Natural killer cell treated with Interleukin-12 subunit alpha and Interleukin-12 subunit beta and Interleukin-15 and Interleukin-18, amount 100 ng/mL, for 72 hours (primary cell): ENCODE results near the gene PSMB8. TPM values are rescaled to one million over a fixed set of nuclear protein-coding genes. Genes with fewer than 3 reads are reported as not detected.
A peak's percentile ranks its signal among the peaks of the same experiment; 100 is the strongest.

ENCODE experiments used
- ATAC-seq, 2 donors: fragments of 150-1000 bp; cut with Tn5 transposase in 1 of 2; sonication (Bioruptor Pico), chemical (Tn5 transposase) in 1 of 2; 2 replicates each; pipeline ENCODE4 v1.10.0; 2021
- DNase-seq: peaks from one replicate; pipeline ENCODE4 v3.0.0; 2022; ENCODE audit warnings: low spot score
- H3K27ac Mint-ChIP-seq, 2 donors: 1 replicate in 1 of 2; 2 replicates in 1 of 2; pipeline ENCODE4 v1.8.0; 2022; ENCODE audit warnings: mixed read lengths in 2 of 2, mild to moderate bottlenecking in 1 of 2, moderate library complexity in 1 of 2
- H3K27me3 Mint-ChIP-seq, 2 donors: 1 replicate in 1 of 2; 2 replicates in 1 of 2; pipeline ENCODE4 v1.8.0; 2022; ENCODE audit warnings: mixed read lengths in 2 of 2
- H3K36me3 Mint-ChIP-seq: one replicate; pipeline ENCODE4 v1.8.0; 2022; ENCODE audit warnings: mixed read lengths
- H3K4me1 Mint-ChIP-seq, 2 donors: 1 replicate in 1 of 2; 2 replicates in 1 of 2; pipeline ENCODE4 v1.8.0; 2022; ENCODE audit warnings: low read depth in 2 of 2, mixed read lengths in 2 of 2, mild to moderate bottlenecking in 1 of 2
- H3K4me3 Mint-ChIP-seq: one replicate; pipeline ENCODE4 v1.8.0; 2022; ENCODE audit warnings: mixed read lengths
- H3K9me3 Mint-ChIP-seq: 2 replicates; pipeline ENCODE4 v1.8.0; 2022; ENCODE audit warnings: mixed read lengths
- total RNA-seq, 2 donors: library from RNA; stranded (reverse); gene quantifications; one replicate each; pipeline ENCODE4 v1.2.3, GENCODE V29; 2022

The PSMB8 gene
- total RNA-seq, 2 donors from 2014 or later, result 259 to 356 TPM

DNA sequence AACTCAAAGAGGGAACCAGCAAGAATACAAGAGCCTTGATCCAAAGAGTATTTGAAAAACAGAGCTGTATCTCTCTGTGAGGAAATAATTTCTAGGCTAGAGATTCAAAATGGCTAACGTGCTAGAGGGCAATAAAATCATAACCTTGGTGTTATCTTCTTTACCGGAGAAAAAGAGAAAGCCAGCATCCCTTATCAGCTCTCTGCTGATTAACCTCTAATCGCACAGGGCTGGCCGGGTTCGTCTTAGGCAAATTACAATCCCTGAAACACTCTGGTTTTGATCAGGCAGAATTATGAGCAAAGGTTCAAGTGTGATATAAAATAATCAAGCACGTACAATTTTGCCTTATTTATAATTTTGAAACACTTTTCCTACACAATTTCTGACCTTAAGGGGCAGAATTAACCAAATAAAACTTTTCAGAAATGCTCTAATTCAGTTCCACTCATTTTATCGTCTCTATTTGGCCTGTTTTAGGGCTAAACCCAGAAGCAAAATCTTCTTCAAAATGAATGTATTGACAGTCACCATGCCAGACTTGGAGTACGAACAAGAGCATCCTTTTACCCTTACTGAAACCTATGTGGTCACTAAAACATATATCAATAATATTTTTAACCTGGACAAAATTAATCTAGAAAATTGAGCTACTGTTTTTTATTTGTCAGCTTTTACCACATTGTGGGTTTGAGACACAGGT lies 23.9 kb upstream of the PSMB8 start:
- ATAC-seq (no peak), DNase-seq (no peak)
- peak overlapping the region; percentile 12 for H3K4me3 Mint-ChIP-seq
- peak overlapping the region; percentile 49 to 81 for H3K27ac Mint-ChIP-seq
- H3K4me1 Mint-ChIP-seq, result peaks cover 6 to 31% of the 10 kb centered on the region in 2 donors
- H3K27me3 Mint-ChIP-seq, result peaks cover 0 to 4% of the 10 kb centered on the region in 2 donors
- H3K9me3 Mint-ChIP-seq, result no peaks in the 10 kb centered on the region
- H3K36me3 Mint-ChIP-seq, result no peaks in the 10 kb centered on the region

DNA sequence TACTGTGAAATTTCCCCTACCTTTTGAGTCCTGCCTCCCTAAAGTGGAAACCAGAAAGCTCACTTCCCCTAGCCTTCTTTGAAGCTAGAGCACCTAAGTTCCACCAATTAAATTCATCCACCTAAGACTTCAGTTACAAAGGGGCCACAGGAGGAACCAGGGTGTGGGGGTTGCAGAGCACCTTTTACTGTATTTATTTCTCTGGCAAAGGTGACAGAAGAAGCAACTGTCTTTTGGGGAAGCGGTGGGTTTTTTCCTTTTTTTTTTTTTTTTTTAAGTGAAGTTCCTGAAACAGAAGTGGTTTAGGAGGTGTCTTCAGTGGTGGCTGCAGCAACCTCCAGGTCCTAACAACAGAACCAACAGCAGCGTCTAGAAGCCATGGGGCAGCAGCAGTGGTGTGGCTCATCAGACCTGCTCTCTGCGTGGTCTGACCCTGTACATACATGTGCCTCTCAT lies 23.2 kb upstream of the PSMB8 start:
- ATAC-seq (no peak), DNase-seq (no peak)
- Mint-ChIP-seq H3K27me3 (peaks cover 0 to 4% of the 10 kb centered on the region in 2 donors), H3K4me3 (peak overlapping the region; percentile 12), H3K36me3 (peaks cover under 1% of the 10 kb centered on the region), H3K9me3 (no peaks in the 10 kb centered on the region), H3K27ac (peak overlapping the region; percentile 49 to 81), H3K4me1 (peaks cover 6 to 31% of the 10 kb centered on the region in 2 donors)

DNA sequence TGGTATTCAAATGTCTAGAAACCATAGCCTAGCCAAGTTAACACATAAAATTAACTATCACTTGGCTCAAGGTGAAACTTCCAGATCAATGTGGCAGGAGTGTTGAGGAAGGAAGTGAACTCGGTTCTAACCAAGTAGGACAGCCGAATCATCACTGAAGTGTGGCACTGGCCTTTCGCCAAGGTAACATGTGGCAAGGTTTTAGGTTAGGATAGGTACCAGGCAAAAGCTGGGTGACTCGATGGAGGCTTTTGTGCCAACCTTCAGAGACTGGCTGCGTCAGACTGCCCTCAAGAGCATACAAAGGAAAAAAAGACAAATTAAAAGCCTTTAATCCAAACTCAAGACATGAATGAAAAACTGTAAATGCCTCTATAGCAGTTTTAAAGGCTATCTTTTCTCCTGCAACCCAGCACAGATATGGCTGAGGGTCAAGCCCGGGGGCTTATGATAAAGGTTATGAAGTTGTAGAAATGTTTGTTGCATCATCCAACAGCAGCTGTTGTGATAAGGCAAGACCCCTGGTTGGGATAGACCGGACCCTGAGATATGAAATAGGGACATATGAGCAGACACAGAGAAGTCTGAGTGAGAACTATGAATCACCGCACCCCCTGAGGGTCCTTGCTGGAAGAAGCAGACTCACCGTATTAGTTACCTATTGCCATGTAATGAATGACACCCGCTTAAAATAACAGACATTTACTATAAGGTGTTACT lies 22.0 kb upstream of the PSMB8 start:
- peak overlapping the region; percentile 47 to 68 for H3K27ac Mint-ChIP-seq
- peaks cover 8 to 35% of the 10 kb centered on the region in 2 donors for H3K4me1 Mint-ChIP-seq
- peaks cover 0 to 4% of the 10 kb centered on the region in 2 donors for H3K27me3 Mint-ChIP-seq
- ATAC-seq (no peak), DNase-seq (no peak)
- no peaks in the 10 kb centered on the region for H3K9me3 Mint-ChIP-seq
- no peak overlapping the region for H3K4me3 Mint-ChIP-seq
- peaks cover 7% of the 10 kb centered on the region for H3K36me3 Mint-ChIP-seq

- Mint-ChIP-seq H3K27ac (peak overlapping the region in 1 of 2 donors; percentile 32), H3K36me3 (peaks cover 22% of the 10 kb centered on the region), H3K9me3 (no peaks in the 10 kb centered on the region), H3K4me3 (no peak overlapping the region), H3K27me3 (no peaks in the 10 kb centered on the region), H3K4me1 (peaks cover 22 to 49% of the 10 kb centered on the region in 2 donors)
- DNase-seq (no peak), ATAC-seq (no peak)
Observed at GRCh38 chr6:32862725-32863124, 18.9 kb upstream of the PSMB8 start.

DNA sequence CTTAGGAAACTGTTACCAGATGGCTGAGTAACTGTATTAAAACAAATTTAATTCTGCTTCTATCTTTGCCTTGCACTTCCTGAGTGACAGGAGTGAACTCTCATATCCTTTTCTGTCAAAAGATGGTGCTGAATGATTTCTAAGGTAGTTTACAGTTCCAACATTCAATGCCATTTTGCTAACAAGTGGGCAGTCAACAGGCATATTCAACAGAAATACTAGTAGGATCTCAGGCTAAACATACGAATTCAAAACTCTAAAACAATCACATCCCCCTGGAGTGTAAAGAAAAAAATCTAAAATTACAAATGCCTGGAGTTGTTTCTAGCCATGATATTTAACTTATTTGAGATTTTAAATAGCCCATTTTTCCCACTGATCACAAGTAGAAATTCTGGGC lies 16.8 kb upstream of the PSMB8 start:
- Mint-ChIP-seq H3K27ac (peak overlapping the region; percentile 55 to 88), H3K4me1 (peaks cover 34 to 48% of the 10 kb centered on the region in 2 donors), H3K4me3 (no peak overlapping the region), H3K9me3 (no peaks in the 10 kb centered on the region), H3K36me3 (peaks cover 38% of the 10 kb centered on the region), H3K27me3 (no peaks in the 10 kb centered on the region)
- DNase-seq (no peak), ATAC-seq (no peak)

DNA sequence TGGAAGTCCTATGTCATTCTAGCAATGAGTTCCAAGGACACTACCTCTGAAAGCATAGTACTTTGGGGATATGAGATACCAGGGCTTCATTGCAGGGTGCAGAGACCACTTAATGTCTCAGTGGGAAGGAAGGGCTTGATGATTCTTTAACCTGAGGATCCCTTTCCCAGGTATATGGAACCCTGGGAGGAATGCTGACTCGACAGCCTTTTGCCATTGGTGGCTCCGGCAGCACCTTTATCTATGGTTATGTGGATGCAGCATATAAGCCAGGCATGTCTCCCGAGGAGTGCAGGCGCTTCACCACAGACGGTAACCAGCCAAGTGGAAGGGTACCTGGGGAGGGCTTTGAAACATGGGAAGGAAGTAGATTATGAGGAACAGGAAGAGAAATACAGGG lies 14.3 kb upstream of the PSMB8 start:
- Mint-ChIP-seq H3K9me3 (no peaks in the 10 kb centered on the region), H3K27ac (peak overlapping the region; percentile 80 to 98), H3K4me1 (peaks cover 43 to 56% of the 10 kb centered on the region in 2 donors), H3K4me3 (no peak overlapping the region), H3K36me3 (peaks cover 50% of the 10 kb centered on the region), H3K27me3 (no peaks in the 10 kb centered on the region)
- ATAC-seq, result no peak
- no peak for DNase-seq

GRCh38 chr6:32857156-32857891 lies 13.5 kb upstream of the PSMB8 start:
- ATAC-seq (no peak), DNase-seq (no peak)
- Mint-ChIP-seq H3K4me3 (peak overlapping the region; percentile 30), H3K36me3 (peaks cover 56% of the 10 kb centered on the region), H3K9me3 (no peaks in the 10 kb centered on the region), H3K27me3 (no peaks in the 10 kb centered on the region), H3K27ac (peak overlapping the region; percentile 80 to 98), H3K4me1 (peaks cover 43 to 57% of the 10 kb centered on the region in 2 donors)

DNA sequence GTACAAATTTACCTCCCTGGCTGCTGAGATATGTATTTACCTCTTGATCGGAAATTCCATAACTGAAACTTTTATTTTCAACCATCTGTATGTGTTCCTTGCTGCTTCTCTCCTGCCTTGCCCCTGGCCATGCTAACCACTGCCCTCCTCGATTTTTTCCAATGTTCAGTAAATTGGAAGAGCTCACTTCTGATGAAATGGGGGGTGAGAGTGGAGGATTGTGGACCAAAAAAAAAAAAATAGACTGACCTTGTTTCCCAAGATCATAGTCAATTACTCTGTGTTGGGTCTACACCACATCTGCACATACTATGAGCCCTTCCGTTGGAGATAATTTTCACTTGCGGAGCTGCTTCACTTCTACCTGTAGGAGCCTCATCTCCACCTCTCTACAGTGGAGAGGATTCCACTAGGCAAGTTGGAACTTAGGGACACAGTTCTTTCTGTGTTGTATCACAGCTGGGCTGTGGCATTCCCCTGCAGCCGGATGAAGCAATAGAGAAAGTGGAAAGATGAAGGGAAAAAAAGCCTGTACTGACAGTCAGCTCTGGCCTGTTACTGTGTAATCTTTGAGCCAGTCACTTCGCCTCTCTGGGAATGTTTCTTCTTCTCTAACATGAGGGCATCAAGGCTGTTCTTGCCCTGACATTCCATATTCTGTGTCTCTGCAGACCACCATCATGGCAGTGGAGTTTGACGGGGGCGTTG lies 11.8 kb upstream of the PSMB8 start:
- H3K27ac Mint-ChIP-seq, result peak overlapping the region; percentile 98 to 100
- H3K4me3 Mint-ChIP-seq, result peak overlapping the region; percentile 97
- peaks cover 63% of the 10 kb centered on the region for H3K36me3 Mint-ChIP-seq
- no peaks in the 10 kb centered on the region for H3K27me3 Mint-ChIP-seq
- ATAC-seq (no peak), DNase-seq (no peak)
- H3K4me1 Mint-ChIP-seq, result peaks cover 52 to 68% of the 10 kb centered on the region in 2 donors
- H3K9me3 Mint-ChIP-seq, result no peaks in the 10 kb centered on the region

GRCh38 chr6:32854376-32855178 lies 10.7 kb upstream of the PSMB8 start:
- Mint-ChIP-seq H3K36me3 (peaks cover 71% of the 10 kb centered on the region), H3K27me3 (no peaks in the 10 kb centered on the region), H3K9me3 (no peaks in the 10 kb centered on the region), H3K27ac (peak overlapping the region; percentile 98 to 100), H3K4me3 (peak overlapping the region; percentile 97), H3K4me1 (peaks cover 57 to 71% of the 10 kb centered on the region in 2 donors)
- DNase-seq (peak; percentile 82), ATAC-seq (peak; percentile 59 to 66)

DNA sequence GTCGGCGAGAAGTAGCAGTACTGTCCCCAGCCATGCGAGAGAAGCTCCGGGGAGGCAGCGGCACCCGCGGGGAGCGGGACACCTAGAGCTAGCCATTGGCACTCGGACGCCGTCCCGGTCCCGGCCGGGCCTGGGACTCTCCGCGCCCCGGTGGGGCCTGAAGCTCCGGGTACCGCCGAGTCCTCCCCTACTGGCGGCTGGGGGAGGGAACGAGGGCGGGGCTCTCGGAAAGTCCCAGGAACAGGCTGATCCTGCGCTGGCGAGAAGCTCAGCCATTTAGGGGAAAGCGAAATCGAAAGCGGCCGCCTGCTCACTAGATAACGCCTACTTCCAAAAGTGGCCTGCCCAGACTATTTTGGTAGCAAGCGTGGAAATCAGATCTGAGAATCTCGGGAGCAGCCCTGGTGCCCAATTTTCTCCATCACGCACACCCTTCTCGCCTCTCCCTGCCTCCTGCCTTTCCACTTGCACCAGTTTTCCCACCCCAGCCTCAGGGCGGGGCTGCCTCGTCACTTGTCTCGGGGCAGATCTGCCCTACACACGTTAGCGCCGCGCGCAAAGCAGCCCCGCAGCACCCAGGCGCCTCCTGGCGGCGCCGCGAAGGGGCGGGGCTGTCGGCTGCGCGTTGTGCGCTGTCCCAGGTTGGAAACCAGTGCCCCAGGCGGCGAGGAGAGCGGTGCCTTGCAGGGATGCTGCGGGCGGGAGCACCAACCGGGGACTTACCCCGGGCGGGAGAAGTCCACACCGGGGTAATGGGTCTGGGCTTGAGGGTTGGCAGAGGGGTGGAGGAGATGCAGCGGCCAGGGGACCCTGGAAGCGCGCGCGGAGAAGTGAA lies 9.9 kb upstream of the PSMB8 start, which contains the start of the genes PSMB9 and TAP1:
PSMB9 (plus strand) TSS at position 652 of the 835 bp plus-strand sequence; CDS start at position 690, 38 bp downstream.
TAP1 (minus strand) TSS at position 164 of the 835 bp plus-strand sequence; CDS start at position 96, 68 bp downstream.
- Mint-ChIP-seq H3K27me3 (no peaks in the 10 kb centered on the region), H3K36me3 (peaks cover 76% of the 10 kb centered on the region), H3K27ac (peak within 1 kb of the TSS; percentile 98 to 100), H3K9me3 (no peaks in the 10 kb centered on the region), H3K4me3 (peak within 1 kb of the TSS; percentile 97), H3K4me1 (peaks cover 62 to 74% of the 10 kb centered on the region in 2 donors)
- ATAC-seq (peak; percentile 90 to 92), DNase-seq (peak; percentile 97)

DNA sequence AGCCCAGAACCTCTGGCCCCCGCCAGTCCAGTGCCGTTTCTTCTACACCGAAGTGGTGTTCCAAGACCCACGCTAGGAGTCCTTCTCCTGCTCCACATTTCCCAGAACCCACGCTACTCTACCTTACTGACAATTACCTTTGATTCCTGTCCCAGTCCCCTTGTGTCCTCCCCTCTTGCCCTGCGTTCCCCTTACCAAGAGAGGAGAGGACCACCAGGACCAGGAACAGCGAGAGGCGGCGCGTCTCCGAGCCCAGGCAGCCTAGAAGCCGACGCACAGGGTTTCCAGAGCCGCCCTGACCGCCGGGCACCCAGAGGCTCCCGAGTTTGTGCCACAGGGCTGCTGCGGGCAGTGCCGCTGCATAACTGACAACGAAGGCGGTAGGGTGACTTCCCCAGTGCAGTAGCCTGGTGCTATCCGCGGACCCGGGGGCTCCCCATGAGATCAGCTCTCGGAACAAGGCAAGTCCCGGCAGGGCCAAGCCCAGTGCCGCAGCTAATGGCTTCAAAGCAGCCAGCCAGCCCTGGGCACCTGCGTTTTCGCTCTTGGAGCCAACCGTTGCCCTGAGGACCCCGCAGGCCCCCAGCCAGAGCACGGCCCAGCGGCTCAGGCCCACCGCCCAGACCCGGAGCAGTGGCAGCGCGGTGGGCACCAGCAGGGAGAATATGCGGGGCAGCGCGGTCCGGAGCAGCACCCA lies 9.1 kb upstream of the PSMB8 start:
- H3K9me3 Mint-ChIP-seq, result no peaks in the 10 kb centered on the region
- peaks cover 62 to 75% of the 10 kb centered on the region in 2 donors for H3K4me1 Mint-ChIP-seq
- peak; percentile 61 to 78 for ATAC-seq
- no peaks in the 10 kb centered on the region for H3K27me3 Mint-ChIP-seq
- H3K27ac Mint-ChIP-seq, result peak overlapping the region; percentile 98 to 100
- H3K4me3 Mint-ChIP-seq, result peak overlapping the region; percentile 97
- peak; percentile 85 for DNase-seq
- peaks cover 76% of the 10 kb centered on the region for H3K36me3 Mint-ChIP-seq
